BE2C (cell line): ENCODE results near the gene LARP4B.
"Not testable (repeated sequence)": the region's sequence is repeated elsewhere in the genome, so short reads cannot be mapped to it uniquely, and the experiment has no call there.

Experiments
- DNase-seq: peaks from one replicate; pipeline ENCODE4 v3.0.0-alpha.2; 2020
- H3K27me3 ChIP-seq: fragments of 250-450 bp; sonication (Bioruptor Pico); 2 replicates; pipeline ENCODE4 v1.5.1; 2020; ENCODE audit warnings: mild to moderate bottlenecking
- H3K36me3 ChIP-seq: fragments of 250-450 bp; sonication (Bioruptor Pico); 2 replicates; pipeline ENCODE4 v1.5.1; 2020; ENCODE audit warnings: mild to moderate bottlenecking
- H3K4me1 ChIP-seq: fragments of 250-450 bp; sonication (Bioruptor Pico); 2 replicates; pipeline ENCODE4 v1.5.1; 2020
- H3K4me3 ChIP-seq: 2 replicates; pipeline ENCODE4 v1.5.1; 2011; ENCODE audit warnings: low read depth, low read length
- H3K9me3 ChIP-seq: fragments of 250-450 bp; sonication (Bioruptor Pico); 2 replicates; pipeline ENCODE4 v1.5.1; 2020
- CTCF ChIP-seq: IDR thresholded peaks from 2 replicates; pipeline ENCODE4 v1.5.1; 2012; ENCODE audit warnings: mild to moderate bottlenecking, low read depth, low read length

The LARP4B gene

GRCh38 chr10:934746-935406 lies 3.4 kb upstream of the LARP4B start:
- no peaks in the 10 kb centered on the region for H3K9me3 ChIP-seq
- H3K4me1 ChIP-seq = no peaks in the 10 kb centered on the region
- no peaks in the 10 kb centered on the region for H3K36me3 ChIP-seq
- no peak for TF ChIP-seq CTCF
- H3K27me3 ChIP-seq = no peaks in the 10 kb centered on the region
- no peak for DNase-seq
- no peak overlapping the region for H3K4me3 ChIP-seq

GRCh38 chr10:934165-934564 lies 2.7 kb upstream of the LARP4B start:
- H3K36me3 ChIP-seq, H3K4me3 ChIP-seq, H3K9me3 ChIP-seq, DNase-seq, H3K4me1 ChIP-seq, H3K27me3 ChIP-seq: not testable (repeated sequence)

GRCh38 chr10:932589-932988 lies 1.1 kb upstream of the LARP4B start:
- Histone ChIP-seq H3K27me3 (no peaks in the 10 kb centered on the region), H3K4me3 (no peak overlapping the region), H3K9me3 (no peaks in the 10 kb centered on the region), H3K36me3 (no peaks in the 10 kb centered on the region), H3K4me1 (no peaks in the 10 kb centered on the region)
- no peak for DNase-seq
- no peak for TF ChIP-seq CTCF

GRCh38 chr10:930625-931325 lies 730 bp downstream of the LARP4B start:
- H3K36me3 ChIP-seq = peaks cover 7% of the 10 kb centered on the region
- no peaks in the 10 kb centered on the region for H3K27me3 ChIP-seq
- no peaks in the 10 kb centered on the region for H3K4me1 ChIP-seq
- H3K9me3 ChIP-seq = no peaks in the 10 kb centered on the region
- peak overlapping the region; percentile 87 for H3K4me3 ChIP-seq
- peak; percentile 28 for DNase-seq
- no peak for TF ChIP-seq CTCF

GRCh38 chr10:929960-930624 lies 1.4 kb downstream of the LARP4B start:
- no peaks in the 10 kb centered on the region for H3K27me3 ChIP-seq
- no peaks in the 10 kb centered on the region for H3K4me1 ChIP-seq
- H3K9me3 ChIP-seq = no peaks in the 10 kb centered on the region
- no peak for TF ChIP-seq CTCF
- DNase-seq = no peak
- peaks cover 7% of the 10 kb centered on the region for H3K36me3 ChIP-seq
- H3K4me3 ChIP-seq = peak overlapping the region; percentile 87

GRCh38 chr10:927131-927530 lies 4.4 kb downstream of the LARP4B start:
- Histone ChIP-seq H3K4me1 (no peaks in the 10 kb centered on the region), H3K4me3 (no peak overlapping the region), H3K36me3 (peaks cover 7% of the 10 kb centered on the region)

More at GRCh38 chr10:927131-927530, 4.4 kb downstream of the LARP4B start:
- DNase-seq = no peak
- TF ChIP-seq CTCF = no peak
- H3K9me3 ChIP-seq = no peaks in the 10 kb centered on the region
- no peaks in the 10 kb centered on the region for H3K27me3 ChIP-seq
